ENCODE results near the gene C1D.

Gene C1D

DNA sequence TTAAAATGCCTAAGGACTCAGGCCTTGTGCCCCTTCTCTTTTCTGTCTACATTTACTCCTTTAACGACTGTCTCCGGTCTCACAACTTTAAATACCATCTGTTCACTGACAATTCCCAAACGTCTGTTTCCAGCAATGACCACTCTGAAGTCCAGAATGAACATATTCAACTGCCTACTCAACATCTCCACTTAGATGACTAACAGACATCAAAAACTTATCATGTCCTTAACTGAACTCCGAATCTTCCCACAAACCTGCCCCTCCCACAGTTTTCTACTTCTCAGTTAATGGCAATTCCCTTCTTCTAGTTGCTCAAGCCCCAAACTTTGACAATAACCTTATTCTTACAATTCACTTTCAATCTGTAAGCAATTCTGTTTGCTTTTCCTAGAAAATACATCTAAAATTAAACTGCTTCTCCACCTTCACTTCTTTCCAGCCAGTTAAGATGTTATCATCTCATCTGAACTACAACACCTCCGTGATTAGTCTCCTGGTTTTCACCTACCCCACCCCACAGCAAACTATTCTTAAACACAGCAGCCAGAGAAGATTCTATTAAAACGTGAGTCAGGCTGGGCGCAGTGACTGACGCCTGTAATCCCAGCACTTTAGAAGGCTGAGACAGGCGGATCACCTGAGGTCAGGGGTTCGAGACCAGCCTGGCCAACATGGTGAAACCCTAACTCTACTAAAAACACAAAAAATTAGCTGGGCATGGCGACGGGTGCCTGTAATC is 2.8 kb downstream of the C1D start:
- DNase-seq (ENCODE audit: low spot score), result no peak

DNA sequence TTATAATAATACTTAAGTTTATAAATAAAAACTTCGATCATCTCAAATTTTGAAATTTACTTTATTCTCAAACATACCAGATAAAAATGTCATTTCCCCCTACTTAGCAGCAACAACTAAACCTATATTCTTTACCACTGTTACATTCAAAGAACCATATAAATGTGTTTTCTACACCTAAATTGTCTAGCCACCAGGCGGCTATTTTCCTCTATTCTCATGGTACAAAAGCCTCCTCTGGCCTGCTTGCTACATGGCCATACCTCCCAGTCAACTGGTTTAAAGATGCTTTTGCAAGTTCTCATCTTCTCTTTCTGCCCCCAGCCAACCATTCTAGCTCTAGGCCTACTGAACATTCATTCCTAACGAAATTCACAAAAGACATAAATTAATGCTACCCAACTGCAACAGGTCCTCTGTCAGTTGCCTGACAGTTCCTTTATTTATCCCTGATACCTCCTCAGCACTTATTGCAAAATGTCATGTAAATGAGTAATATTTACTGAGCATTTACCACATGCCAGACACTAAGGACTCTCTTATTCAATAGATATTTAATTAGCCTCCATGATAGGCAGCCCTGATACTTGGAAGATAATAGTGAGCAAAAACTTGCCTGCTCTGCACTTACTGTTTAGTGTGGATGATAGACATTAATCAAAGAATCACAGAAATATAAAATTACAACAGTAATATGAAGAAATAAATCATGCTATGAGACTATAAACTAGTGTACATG is 5.0 kb downstream of the C1D start:
- DNase-seq (ENCODE audit: low spot score), result no peak

DNA sequence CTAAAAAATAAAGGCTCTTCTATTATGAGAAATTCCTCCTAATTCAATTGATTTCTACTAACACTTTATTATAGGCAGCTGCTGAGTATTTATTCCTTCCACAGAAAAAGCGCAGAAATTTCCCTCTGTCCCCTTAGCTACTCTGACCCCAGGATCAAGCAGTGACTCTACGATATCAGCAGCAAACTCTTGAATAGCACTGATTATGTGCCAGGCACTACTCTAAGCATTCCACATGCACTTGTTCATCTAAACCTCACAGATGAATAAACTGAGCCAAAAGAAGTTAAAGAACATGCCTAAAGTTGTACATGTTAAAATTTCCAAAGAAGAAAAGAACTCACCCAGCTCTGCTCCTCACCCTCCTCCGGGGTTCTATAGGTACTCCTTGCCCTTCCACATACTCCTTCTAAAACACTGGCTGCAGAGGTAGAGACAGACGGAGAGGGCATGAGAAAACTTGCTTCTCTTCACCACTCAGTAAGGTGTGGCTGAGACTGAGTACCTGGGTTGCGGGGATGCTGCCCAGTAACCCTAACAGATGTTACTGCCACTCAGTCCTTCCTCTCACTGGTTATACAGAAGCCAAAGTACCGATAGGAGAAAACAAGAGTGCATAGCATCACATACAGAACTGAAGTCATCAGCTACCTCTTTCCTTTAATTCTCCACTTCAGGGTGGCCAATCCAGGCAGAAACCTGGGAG is 9.9 kb downstream of the C1D start:
- DNase-seq (ENCODE audit: low spot score), result no peak

DNA sequence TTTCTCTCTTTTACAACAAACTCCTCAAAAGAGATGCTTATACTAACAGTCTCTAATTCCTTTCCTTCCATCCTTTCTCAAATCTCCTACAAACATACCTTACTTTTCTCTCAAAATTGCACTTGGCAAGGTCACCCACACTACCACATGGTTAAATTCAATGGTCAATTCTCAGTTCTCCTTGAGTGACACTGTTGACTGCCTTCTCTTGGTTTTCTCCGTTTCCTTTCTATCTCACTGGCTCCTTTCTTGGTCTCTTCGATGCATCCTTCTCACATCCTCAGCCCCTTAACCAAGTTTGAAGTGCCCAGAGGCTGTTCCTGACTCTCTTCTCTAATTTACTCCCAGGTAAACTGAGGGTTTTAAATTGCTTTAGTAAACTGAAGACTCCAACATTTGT is 12.5 kb downstream of the C1D start:
- DNase-seq (ENCODE audit: low spot score), result no peak

DNA sequence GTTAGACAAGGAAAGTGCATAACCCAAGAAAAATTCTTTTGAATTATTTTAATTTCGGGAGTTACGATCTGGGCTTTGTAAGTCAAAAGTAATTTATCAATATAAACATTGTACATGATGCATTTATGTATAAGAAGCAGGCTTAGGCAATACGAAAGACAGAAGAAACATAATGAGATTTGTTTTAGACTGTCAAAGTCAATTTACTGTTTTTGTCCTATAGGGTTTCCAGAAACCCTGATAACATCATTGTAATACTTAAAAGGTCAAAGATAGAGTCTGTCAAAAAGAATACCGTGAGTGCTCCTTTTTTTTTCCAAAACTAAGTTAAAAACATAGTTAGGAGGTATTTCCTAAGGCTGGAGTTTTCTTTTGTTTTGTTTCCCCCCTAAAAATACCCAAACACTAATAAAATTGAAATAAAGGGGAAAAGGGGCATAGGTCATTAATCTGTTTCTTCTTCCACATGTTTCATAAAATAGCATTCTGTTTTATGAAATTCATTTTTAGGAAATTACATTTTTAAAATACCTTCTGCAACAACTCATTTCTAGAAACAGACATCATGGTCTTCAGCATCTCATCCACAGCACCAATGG is 16.1 kb downstream of the C1D start:
- peak; percentile 96 for DNase-seq (ENCODE audit: low spot score)

DNA sequence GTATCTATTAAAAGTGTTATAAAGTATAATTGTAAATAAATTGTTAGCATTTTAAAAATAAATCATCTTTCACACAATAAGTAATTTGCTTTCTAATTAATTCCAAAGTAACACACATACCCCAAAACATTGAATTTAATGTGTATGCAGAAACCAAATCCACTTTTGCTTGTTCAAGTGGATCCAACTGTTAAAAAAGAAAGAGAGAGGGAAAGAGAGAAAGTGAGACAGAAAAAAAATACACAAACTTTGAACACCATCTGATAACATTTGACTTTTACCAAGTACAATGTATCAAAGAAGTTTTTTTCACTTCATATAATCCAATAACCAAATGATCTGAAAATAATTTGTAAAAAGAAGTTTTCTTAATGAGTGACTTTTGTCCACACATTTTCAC is 16.6 kb downstream of the C1D start:
- DNase-seq (ENCODE audit: low spot score), result no peak

DNA sequence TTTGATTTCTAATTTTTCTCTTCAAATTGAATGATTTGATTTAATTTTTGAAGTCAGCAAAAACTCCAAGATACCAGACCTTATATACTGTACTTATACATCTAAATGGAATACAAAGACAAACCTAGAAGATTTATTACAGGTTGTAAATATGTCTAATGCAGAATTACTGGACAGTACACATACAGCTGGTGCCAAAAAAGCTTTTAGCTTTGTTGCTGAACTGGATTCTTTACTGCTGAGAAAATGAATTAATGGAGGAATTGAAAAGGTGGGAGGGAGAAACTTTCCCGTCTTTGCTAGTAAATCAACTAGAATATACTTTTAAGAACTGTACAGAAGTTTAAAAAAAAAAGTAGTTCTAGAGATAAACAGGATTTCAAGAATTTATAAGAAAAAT is 17.5 kb downstream of the C1D start:
- peak; percentile 56 for DNase-seq (ENCODE audit: low spot score)

DNA sequence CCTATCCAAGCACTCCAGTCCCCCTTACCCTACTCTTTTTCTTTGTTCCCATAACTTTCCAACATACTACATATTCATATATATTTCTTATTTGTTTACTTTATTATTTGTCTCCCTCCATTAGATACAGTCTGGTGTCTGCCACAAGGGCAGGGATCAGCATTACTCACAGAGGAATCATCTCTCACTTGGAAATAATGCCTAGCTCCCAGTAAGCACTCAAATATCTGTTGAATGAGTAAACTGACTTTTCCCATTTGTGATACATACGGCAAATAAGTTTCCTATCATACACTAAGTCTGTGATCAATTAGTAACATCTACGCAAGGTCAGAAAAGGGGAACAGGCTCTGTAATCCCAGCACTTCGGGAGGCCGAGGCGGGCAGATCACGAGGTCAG is 18.7 kb downstream of the C1D start:
- no peak for DNase-seq (ENCODE audit: low spot score)

DNA sequence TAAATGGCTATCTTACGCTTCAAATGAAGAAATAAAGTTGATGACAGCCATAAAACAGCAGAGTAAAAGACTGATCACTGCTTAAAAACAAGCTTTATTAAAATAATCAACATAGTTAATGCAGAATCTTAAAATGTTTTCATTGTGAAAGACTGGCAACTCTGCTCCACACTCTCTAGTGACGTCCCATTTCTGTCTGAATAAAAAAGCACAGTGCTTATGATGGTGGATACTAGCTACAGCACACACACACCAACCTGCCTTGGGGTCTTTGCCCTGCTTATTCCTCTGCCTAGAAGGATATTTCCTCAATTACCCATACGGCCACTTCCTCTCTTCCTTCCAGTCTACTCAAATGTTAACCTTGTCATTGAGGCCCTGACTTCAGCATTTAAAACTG is 19.1 kb downstream of the C1D start:
- no peak for DNase-seq (ENCODE audit: low spot score)

DNA sequence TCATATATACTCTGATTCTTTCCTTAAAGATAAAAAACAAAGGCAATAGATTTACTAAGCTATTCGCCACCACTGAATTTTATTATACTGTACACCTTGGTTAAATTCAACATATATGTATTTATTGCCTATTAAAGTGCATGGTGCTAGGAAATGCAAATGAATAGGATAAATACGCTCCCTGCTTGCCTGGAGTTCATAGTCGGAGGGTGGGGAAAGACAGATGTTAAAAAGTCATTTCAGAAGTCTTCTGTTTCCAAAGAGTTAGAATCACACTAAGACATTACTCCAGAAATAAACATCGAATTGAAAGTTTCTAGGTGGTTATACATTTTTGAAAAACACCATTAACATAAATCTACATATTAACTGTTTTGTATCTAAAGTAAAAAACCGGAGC is 19.8 kb downstream of the C1D start:
- DNase-seq (ENCODE audit: low spot score), result no peak

DNA sequence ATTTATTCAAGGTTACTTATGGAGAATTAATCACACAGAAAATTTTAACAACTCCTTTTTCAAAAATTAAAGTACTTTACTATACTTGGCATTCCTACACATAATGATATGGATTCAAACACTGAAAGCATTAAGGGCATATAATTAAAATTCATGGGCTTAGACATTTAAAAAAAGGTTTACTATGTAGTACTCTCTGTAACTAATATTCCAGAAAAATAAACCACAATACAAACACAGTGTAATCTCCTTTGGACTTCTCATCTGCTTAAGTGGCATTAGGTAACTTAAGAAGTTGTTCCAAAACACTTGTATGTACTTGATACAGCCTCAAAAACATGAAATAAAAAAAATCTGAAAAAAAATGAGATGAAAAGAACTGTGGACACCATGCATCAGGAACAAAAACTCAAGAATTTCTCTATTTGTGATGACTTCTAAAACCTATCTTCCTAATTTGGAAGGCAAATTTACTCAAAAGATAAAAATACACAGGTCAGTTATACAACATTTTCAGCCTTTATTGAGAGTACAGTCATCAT is 21.0 kb downstream of the C1D start:
- DNase-seq (ENCODE audit: low spot score), result no peak

DNA sequence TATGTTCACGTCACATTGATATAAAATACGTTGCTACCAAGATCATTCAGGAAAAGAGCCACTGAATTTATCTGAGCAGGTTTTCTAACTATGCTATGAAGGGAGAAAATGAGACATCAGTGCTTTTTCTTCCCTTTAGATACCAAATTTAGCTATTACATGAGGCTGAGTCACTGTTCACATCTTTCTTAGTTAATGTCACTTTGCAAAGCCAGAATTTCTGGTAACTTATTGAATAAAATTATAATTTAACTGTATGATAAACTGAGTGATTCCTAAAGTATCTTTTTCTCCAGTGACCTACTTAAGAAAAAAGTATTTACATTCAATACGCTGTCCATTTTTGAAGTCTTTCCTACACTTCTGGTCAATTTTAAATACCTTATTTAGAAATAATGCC is 22.7 kb downstream of the C1D start:
- DNase-seq (ENCODE audit: low spot score), result no peak

DNA sequence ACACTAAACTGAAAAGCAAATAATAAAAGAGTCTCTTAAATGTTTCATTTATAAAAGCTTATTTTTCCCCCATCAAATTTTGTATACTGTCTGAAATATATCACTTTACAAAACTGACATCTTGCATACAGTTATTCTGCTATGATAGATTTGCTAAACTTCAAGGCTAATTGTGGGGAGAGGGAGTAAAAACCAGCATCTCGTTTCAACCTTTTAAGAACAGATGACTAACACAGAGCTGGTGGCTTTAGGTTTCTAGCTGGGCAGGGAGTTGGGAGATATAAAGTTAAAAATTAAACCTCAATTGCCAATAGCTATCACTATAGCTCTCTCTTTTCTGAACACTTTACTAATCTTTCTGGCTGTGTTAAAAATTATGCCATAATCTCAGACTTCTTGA is 23.5 kb downstream of the C1D start:
- no peak for DNase-seq (ENCODE audit: low spot score)

DNA sequence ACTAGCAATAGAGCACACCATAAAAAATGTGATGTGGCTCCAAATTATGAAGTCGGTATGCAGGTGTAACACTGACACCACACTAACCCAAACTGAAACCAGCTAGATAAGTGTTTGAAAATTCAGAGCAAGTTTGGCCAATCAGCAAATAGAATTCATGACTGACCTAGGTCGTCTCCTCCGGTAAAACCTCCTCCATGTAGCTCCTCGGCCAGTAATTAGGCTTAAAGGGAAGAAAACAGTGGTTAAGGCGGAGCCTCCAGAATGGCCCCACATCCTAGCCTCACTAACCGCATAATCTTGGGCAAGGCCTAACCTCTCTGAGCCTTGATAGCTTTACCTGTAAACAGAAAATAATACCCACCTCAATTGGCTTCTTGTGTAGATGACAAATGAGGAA is 30.1 kb downstream of the C1D start:
- no peak for DNase-seq (ENCODE audit: low spot score)

DNA sequence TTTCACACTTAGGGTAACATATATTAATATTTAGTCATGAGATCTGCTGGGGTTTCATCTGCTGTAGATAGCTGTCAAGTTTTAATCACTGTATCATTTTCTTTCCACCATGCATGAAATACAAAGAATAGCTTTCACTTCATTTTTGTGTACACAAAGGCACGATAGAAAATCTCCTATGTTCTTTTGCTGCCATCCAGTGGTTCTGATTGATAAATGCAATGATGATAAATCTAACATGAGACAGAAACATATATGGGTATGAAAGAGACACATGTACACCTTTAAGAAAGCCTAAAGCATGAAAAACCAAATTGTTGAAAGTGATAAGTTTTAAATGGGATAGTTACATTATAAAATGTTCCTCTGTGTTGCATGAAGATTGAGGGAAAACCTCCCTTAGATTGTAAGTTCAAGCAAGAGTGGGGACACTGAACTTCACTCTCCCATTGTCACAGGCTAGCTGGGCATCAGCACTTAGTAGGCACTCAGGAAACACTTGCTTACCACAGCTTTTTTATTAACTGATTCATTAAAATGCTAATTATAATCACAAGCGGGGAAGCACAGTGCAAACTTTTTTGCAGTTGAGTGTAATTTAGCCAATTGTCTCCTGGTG is 31.2 kb downstream of the C1D start:
- DNase-seq (ENCODE audit: low spot score), result peak; percentile 67

DNA sequence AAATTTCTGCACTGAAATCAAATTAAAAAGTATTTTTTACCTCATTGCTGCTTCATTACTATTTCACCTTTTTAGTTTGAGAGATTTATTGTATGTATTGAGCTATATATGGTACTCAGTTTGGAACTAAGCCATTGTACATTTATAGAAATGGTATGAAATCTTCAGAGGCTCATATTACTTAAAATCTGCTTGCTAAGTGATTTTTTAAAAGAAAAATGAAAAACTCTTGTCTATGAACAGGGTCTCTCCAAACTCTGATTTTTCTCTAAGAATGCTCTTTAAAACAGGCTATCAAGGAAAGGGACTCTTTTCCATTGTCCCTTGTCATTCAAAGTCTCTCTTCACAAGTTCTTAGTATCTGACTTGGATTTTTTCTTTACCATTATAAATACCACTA is 31.8 kb downstream of the C1D start:
- DNase-seq (ENCODE audit: low spot score), result no peak

DNA sequence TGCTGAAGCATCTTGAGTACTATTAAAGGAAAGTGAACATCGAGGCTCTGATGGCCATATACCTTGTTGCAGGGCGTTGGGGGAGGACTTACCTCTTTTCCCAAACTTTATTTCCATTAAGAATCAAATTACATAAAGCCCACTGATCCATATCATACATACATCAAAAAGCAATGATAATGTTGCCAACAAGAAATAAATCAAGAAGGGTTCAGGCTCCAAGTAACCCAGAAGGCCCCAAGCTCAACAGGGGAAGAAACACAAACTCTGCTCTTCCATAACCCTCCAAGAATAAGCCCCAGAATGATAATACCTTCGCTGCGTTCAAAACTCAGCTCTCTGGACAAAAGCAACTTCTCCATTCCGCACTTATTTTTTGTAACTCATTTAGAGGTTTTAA is 32.3 kb downstream of the C1D start:
- no peak for DNase-seq (ENCODE audit: low spot score)

DNA sequence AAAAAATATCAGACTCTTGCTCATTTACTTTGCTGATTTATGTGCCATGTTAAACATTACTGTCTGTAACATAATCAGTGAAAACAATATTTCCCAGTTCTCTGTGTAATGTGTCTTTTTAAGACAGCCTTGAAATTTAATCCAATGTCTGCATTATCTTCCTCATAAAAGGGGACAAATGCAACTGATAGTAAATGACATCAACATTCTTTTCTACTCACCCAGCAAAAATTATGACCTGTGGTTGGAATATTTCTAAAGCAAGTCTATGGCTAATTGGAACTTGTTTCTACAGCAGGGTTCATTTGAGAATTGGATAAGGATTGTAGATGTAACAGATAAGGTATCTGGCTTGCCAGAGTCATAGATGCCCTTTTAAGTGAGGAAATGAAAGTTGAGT is 34.8 kb downstream of the C1D start:
- peak; percentile 66 for DNase-seq (ENCODE audit: low spot score)

DNA sequence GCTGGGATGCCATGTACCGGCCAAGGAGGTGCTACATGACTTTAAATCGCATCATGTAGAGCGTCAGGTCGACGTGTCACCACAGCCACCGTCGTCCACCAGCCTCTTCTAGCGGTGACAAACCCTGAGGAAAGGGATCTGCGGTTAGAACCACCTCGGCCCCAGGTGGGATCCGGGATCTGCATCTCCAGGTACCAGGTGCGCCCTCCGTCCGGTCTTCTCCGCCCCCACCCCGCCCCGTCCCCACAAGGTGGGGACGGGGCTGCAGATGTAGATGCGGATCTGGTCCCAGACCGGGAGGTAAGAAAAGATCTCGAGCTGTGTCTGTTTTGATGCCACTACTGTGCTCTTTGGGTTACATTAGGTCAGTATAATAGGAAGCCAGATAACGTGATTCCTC is 38.4 kb downstream of the C1D start:
- no peak for DNase-seq (ENCODE audit: low spot score)

DNA sequence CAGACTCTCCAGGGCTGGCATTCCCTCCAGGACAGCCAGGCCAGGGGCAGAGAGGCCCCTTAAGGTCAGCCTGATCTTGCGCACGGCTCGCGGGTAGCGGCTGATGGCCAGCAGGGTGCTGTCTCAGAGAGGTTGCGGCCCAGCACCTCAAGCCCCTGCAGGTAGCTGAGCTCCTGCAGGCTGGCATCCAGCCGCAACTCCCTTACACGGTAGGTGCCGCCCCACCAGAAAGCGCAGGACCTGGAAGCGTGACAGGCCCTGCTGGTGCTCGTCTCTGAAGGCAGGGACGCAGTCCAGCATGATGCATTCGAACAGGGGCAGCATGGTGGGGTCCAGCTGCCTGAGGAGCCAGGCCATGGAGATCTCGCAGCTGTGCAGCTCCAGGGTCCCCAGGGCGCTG is 38.9 kb downstream of the C1D start:
- no peak for DNase-seq (ENCODE audit: low spot score)

DNA sequence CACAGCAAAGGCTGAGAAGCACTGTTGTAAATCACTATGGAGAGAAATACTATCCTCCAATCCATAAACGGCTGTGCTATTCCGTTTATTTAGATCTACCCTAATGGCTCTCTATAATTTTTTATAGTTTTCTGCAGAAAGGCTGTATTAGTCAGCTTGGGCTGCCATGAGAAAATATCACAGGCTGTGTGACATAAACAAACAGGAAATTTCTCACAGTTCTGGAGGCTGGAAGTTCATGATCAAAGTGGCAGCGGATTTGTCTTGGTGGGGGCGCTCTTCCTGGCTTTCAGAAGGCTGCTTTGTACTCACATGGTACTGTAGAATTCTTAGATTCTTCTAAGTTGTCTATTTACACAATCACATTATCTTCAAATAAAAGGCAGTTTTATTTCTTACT is 44.1 kb downstream of the C1D start:
- no peak for DNase-seq (ENCODE audit: low spot score)

DNA sequence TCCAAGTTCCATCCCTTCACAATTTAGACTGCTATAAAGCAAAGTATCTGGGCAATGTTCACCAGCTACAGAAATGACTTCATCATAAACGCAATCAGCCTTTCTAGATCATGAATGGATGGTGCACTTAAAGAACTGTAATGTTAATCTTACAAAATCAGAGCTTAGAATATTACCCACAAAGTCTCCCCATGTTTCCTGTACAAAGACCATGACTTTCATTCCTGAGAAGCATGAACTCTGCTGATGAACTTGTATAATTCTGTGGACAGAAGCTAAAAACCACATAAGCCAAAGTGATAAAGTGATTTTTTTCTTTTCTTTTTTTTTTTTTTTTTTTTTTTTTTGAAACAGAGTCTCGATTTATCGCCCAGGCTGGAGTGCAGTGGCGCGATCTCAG is 53.3 kb downstream of the C1D start:
- DNase-seq (ENCODE audit: low spot score), result no peak

Data from SK-N-DZ (cell line).